Endothelial cell of umbilical vein (primary cell): Measurements from ENCODE around the gene NAP1L4. TPM values are rescaled to one million over a fixed set of nuclear protein-coding genes. Genes with fewer than 3 reads are reported as not detected.
A peak's percentile ranks its signal among the peaks of the same experiment; 100 is the strongest.

Experiments used
- BruUV-seq: library from RNA; stranded (reverse); fragments of 400-500 nt; replicated peaks from 2 replicates; lab custom pipeline; 2021; lab: Mats Ljungman, UMichigan
- CTCF ChIA-PET: fragments of 300-600, 350-600 bp; sonication (Branson Sonifier 250); formaldehyde crosslinking; loops from one replicate; lab custom pipeline; 2021; ENCODE audit warnings: antibody characterized with exemption, inconsistent platforms; lab: Charles Lee
- POLR2A ChIA-PET: fragments of 300-600, 350-600 bp; sonication (Branson Sonifier 250); formaldehyde crosslinking; loops from one replicate; lab custom pipeline; 2021; ENCODE audit warnings: antibody characterized with exemption, inconsistent platforms; lab: Charles Lee
- DNase-seq: peaks from one replicate; pipeline ENCODE4 v3.0.0-alpha.2; 2011; ENCODE audit warnings: low read depth, low spot score
- FAIRE-seq: peaks from 2 replicates; lab custom pipeline; 2011; peaks lifted over from hg19 to GRCh38; lab: Jason Lieb, UNC
- H2AFZ ChIP-seq: 2 replicates; pipeline ENCODE4 v1.6.0; 2012; ENCODE audit warnings: low read depth, low read length, control low read depth, inconsistent platforms
- H3K27ac ChIP-seq: 2 replicates; pipeline ENCODE4 v1.5.1; 2011; ENCODE audit warnings: low read depth, mild to moderate bottlenecking, control low read depth, low read length, moderate library complexity; ENCODE audit not compliant: insufficient read depth
- H3K27me3 ChIP-seq, 2 experiments: 2 replicates each; pipeline versions ENCODE4 v1.6.0 to v1.6.1; 2011; ENCODE audit warnings: low read length in 2 of 2, mixed read lengths in 1 of 2; ENCODE audit not compliant: control insufficient read depth in 2 of 2, insufficient read depth in 2 of 2
- H3K36me3 ChIP-seq, 2 experiments: 2 replicates in 1 of 2; 3 replicates in 1 of 2; pipeline ENCODE4 v1.5.1; 2011; ENCODE audit warnings: low read length in 2 of 2, mild to moderate bottlenecking in 1 of 2, moderate library complexity in 1 of 2; ENCODE audit not compliant: control insufficient read depth in 2 of 2, insufficient read depth in 2 of 2; ENCODE audit errors: extremely low read depth in 1 of 2
- H3K4me1 ChIP-seq: 3 replicates; pipeline ENCODE4 v1.5.1; 2011; ENCODE audit warnings: mild to moderate bottlenecking, low read length; ENCODE audit not compliant: control insufficient read depth, insufficient read depth; ENCODE audit errors: extremely low read depth
- H3K4me2 ChIP-seq: 2 replicates; pipeline ENCODE4 v1.6.1; 2011; ENCODE audit warnings: low read length, control low read depth, mixed read lengths; ENCODE audit not compliant: insufficient read depth
- H3K4me3 ChIP-seq, 3 experiments: fragments of 200-600 bp in 1 of 3; sonication (generic), shearing (Covaris generic) in 1 of 3; replicated peaks in 1 of 3; 2 replicates each; pipeline ENCODE4 v1.5.1; 2011 to 2016; ENCODE audit warnings: control low read depth in 3 of 3, low read length in 3 of 3, mild to moderate bottlenecking in 2 of 3, inconsistent platforms in 1 of 3, low read depth in 1 of 3, moderate library complexity in 1 of 3; ENCODE audit not compliant: insufficient read depth in 1 of 3
- H3K79me2 ChIP-seq: 2 replicates; pipeline ENCODE4 v1.6.0; 2012; ENCODE audit warnings: low read length, inconsistent platforms; ENCODE audit not compliant: control insufficient read depth, insufficient read depth
- H3K9ac ChIP-seq: replicated peaks from 2 replicates; pipeline ENCODE3; 2011; ENCODE audit warnings: low read length, control low read depth; ENCODE audit not compliant: insufficient read depth; ENCODE audit errors: extremely low read depth
- H3K9me1 ChIP-seq: replicated peaks from 3 replicates; pipeline ENCODE4 v1.6.0; 2011; ENCODE audit warnings: mild to moderate bottlenecking, low read length; ENCODE audit not compliant: control insufficient read depth, insufficient read depth; ENCODE audit errors: extremely low read depth
- H3K9me3 ChIP-seq: replicated peaks from 2 replicates; pipeline ENCODE4 v1.5.1; 2012; ENCODE audit warnings: low read length, inconsistent platforms; ENCODE audit not compliant: control insufficient read depth, insufficient read depth
- H4K20me1 ChIP-seq: replicated peaks from 2 replicates; pipeline ENCODE3; 2011; ENCODE audit warnings: mild to moderate bottlenecking, low read length; ENCODE audit not compliant: control insufficient read depth, insufficient read depth; ENCODE audit errors: extremely low read depth
- CTCF ChIP-seq, 2 donors: IDR thresholded peaks; 1 replicate in 1 of 2; 2 replicates in 1 of 2; pipeline ENCODE4 v1.5.1; 2011; ENCODE audit warnings: low read length in 2 of 2, mild to moderate bottlenecking in 2 of 2, moderate library complexity in 2 of 2, control low read depth in 1 of 2, inconsistent platforms in 1 of 2, low read depth in 1 of 2; ENCODE audit not compliant: insufficient read depth in 1 of 2; ENCODE audit errors: extremely low read depth in 1 of 2
- EZH2 ChIP-seq: IDR thresholded peaks from 2 replicates; pipeline ENCODE4 v1.6.1; 2012; ENCODE audit warnings: borderline replicate concordance, low read depth, mild to moderate bottlenecking, moderate library complexity, low read length, inconsistent platforms; ENCODE audit not compliant: severe bottlenecking
- FOS ChIP-seq: IDR thresholded peaks from 2 replicates; pipeline ENCODE4 v1.6.1; 2011; ENCODE audit warnings: mild to moderate bottlenecking, low read length, moderate library complexity, borderline replicate concordance; ENCODE audit not compliant: insufficient read depth
- GATA2 ChIP-seq: IDR thresholded peaks from 2 replicates; pipeline ENCODE4 v1.7.0; 2011; ENCODE audit warnings: low read depth, mild to moderate bottlenecking, moderate library complexity, mixed read lengths, low read length; ENCODE audit not compliant: insufficient read length, insufficient read depth
- JUN ChIP-seq: IDR thresholded peaks from 2 replicates; pipeline ENCODE4 v1.6.1; 2011; ENCODE audit warnings: borderline replicate concordance, low read depth; ENCODE audit not compliant: insufficient read length, insufficient read depth
- MAX ChIP-seq: IDR thresholded peaks from 2 replicates; pipeline ENCODE4 v1.6.1; 2011; ENCODE audit not compliant: insufficient read depth, insufficient read length
- MYC ChIP-seq: IDR thresholded peaks from one replicate; pipeline ENCODE4 v1.6.1; 2011; ENCODE audit warnings: mild to moderate bottlenecking, low read depth, low read length
- POLR2A ChIP-seq: IDR thresholded peaks from 2 replicates; pipeline ENCODE4 v1.6.1; 2012; ENCODE audit warnings: low read depth, mild to moderate bottlenecking, control low read depth, low read length
- POLR2AphosphoS5 ChIP-seq: IDR thresholded peaks from 2 replicates; pipeline ENCODE4 v1.6.1; 2012; ENCODE audit warnings: low read depth, mild to moderate bottlenecking, control low read depth, low read length, moderate library complexity; ENCODE audit not compliant: insufficient read depth
- dilution Hi-C: fragments of 300-500 bp; cut with MboI; formaldehyde crosslinking; loops from one replicate; pipeline ENCODE4 v1.15.0; 2019; ENCODE audit warnings: low sequenced_read_pairs; ENCODE audit not compliant: extremely low pct_ligation_motif_present
- intact Hi-C: fragments of 100-400 bp; cut with micrococcal nuclease; formaldehyde crosslinking; loops from one replicate; pipeline ENCODE4 v1.10.0; 2022
- polyA plus RNA-seq, 4 experiments: library from polyadenylated mRNA; depleted of rRNA in 3 of 4; stranded (reverse) in 3 of 4; unstranded in 1 of 4; fragments of >200 nt; gene quantifications; 2 replicates each; pipeline versions ENCODE4 v1.2.1 to v1.2.3, GENCODE V29; 2011 to 2012; ENCODE audit warnings: missing spikeins in 1 of 4
- total RNA-seq: library from RNA; stranded (reverse); gene quantifications from 2 replicates; pipeline ENCODE4 v1.2.3, GENCODE V29; 2021

Gene NAP1L4
- total and polyA plus RNA-seq, 2 donors (not counting 3 experiments of a cell fraction or from before 2014, with no cell fraction given), result 100.0 to 177 TPM

- Histone ChIP-seq H3K9me3 (no peaks in the 10 kb centered on the region), H3K9ac (no peak overlapping the region), H3K4me3 (no peak overlapping the region), H3K27ac (no peak overlapping the region), H3K9me1 (no peaks in the 10 kb centered on the region), H3K79me2 (peaks cover 28% of the 10 kb centered on the region), H4K20me1 (no peaks in the 10 kb centered on the region), H3K4me1 (peaks cover 14% of the 10 kb centered on the region), H3K36me3 (no peaks in the 10 kb centered on the region), H3K27me3 (no peaks in the 10 kb centered on the region), H3K4me2 (peak overlapping the region; percentile 78), H2AFZ (no peak overlapping the region)
- dilution Hi-C loops, result no loop called here
- no TSS peak for BruUV-seq
- ChIA-PET CTCF (interaction anchor here (1.1 to 1.7 kb wide), 4 partner anchors 35 to 507 kb away, joined by 3 to 15 read pairs (median 4); no protein-coding TSS in a partner anchor), POLR2A (no interaction called here)
- TF ChIP-seq JUN (no peak), MAX (no peak), POLR2A (no peak), EZH2 (no peak), MYC (no peak), FOS (no peak), POLR2AphosphoS5 (no peak), GATA2 (no peak), CTCF (IDR thresholded peaks at IDR 0.05; ENCODE audit: extremely low read depth in 1 of 2, insufficient read depth in 1 of 2, low read depth in 1 of 2, low read length in 2 of 2) (no peak)
- DNase-seq (no peak), FAIRE-seq (no peak)
- intact Hi-C loops, result no loop called here
These were observed 64.9 kb downstream of the NAP1L4 start for GRCh38 chr11:2927121-2927800.
